Measurements from ENCODE around the gene DYNC1LI2.
A peak's percentile ranks its signal among the peaks of the same experiment; 100 is the strongest.

GRCh38 chr16:66741169-66741900, 10.1 kb downstream of the DYNC1LI2 start:
- TF ChIP-seq, protein P1, sequence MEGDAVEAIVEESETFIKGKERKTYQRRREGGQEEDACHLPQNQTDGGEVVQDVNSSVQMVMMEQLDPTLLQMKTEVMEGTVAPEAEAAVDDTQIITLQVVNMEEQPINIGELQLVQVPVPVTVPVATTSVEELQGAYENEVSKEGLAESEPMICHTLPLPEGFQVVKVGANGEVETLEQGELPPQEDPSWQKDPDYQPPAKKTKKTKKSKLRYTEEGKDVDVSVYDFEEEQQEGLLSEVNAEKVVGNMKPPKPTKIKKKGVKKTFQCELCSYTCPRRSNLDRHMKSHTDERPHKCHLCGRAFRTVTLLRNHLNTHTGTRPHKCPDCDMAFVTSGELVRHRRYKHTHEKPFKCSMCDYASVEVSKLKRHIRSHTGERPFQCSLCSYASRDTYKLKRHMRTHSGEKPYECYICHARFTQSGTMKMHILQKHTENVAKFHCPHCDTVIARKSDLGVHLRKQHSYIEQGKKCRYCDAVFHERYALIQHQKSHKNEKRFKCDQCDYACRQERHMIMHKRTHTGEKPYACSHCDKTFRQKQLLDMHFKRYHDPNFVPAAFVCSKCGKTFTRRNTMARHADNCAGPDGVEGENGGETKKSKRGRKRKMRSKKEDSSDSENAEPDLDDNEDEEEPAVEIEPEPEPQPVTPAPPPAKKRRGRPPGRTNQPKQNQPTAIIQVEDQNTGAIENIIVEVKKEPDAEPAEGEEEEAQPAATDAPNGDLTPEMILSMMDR (IDR thresholded peaks at IDR 0.05), result no peak
- peak; percentile 49 to 52 for TF ChIP-seq POLR2AphosphoS5 (IDR thresholded peaks at IDR 0.05)
- TF ChIP-seq POLR2A (IDR thresholded peaks at IDR 0.05), result no peak
- TF ChIP-seq EP300 (IDR thresholded peaks at IDR 0.05), result no peak

Data from upper lobe of left lung (tissue), 4 donors.